Transverse colon (tissue), 4 donors: ENCODE data around the gene GALNT17.

Experiments used
- EP300 ChIP-seq: sonication (generic); formaldehyde crosslinking; IDR thresholded peaks from one replicate; pipeline ENCODE4 v1.6.1; 2017; ENCODE audit warnings: antibody characterized with exemption, low read depth
- POLR2A ChIP-seq: fragments of 450-650 bp; IDR thresholded peaks from one replicate; pipeline ENCODE4 v1.6.1; 2016; ENCODE audit warnings: antibody characterized with exemption, mild to moderate bottlenecking, moderate library complexity
- POLR2AphosphoS5 ChIP-seq, 3 donors: sonication (generic); formaldehyde crosslinking; IDR thresholded peaks; one replicate each; pipeline ENCODE4 v1.6.1; 2016; ENCODE audit warnings: antibody characterized with exemption in 3 of 3
- TF ChIP-seq, protein P1 (sequence below), 5 experiments: fragments of 200-600 bp in 3 of 5; fragments of 450-650 bp in 2 of 5; sonication (generic) in 3 of 5; IDR thresholded peaks; 1 replicate in 2 of 5; 2 replicates in 3 of 5; pipeline ENCODE4 v1.5.1; 2016 to 2017; ENCODE audit warnings: antibody characterized with exemption in 5 of 5, inconsistent platforms in 3 of 5, mild to moderate bottlenecking in 2 of 5, moderate library complexity in 1 of 5

DNA sequence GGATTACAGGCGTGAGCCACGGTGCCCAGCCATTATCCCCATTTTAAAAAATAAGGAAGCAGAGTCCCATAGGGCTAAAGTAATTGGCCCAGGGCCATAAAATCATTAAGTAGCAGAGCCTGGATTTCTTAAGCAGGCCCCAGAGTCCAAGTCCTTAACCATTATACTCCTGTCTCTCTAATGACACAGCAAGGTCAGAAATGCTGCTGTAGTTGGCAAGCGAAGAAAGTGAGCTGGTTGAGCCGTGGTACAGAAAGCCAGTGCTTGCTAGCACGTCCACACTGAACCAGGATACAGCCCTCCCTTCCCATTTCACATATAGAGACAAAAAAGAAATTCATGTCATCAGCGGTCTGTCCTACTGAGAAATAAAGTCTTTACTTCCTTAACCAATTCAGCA is 562.7 kb downstream of the GALNT17 start:
- TF ChIP-seq, protein P1, sequence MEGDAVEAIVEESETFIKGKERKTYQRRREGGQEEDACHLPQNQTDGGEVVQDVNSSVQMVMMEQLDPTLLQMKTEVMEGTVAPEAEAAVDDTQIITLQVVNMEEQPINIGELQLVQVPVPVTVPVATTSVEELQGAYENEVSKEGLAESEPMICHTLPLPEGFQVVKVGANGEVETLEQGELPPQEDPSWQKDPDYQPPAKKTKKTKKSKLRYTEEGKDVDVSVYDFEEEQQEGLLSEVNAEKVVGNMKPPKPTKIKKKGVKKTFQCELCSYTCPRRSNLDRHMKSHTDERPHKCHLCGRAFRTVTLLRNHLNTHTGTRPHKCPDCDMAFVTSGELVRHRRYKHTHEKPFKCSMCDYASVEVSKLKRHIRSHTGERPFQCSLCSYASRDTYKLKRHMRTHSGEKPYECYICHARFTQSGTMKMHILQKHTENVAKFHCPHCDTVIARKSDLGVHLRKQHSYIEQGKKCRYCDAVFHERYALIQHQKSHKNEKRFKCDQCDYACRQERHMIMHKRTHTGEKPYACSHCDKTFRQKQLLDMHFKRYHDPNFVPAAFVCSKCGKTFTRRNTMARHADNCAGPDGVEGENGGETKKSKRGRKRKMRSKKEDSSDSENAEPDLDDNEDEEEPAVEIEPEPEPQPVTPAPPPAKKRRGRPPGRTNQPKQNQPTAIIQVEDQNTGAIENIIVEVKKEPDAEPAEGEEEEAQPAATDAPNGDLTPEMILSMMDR (IDR thresholded peaks at IDR 0.05): no peak
- TF ChIP-seq EP300 (no peak), POLR2AphosphoS5 (IDR thresholded peaks at IDR 0.05) (no peak), POLR2A (no peak)
